ENCODE measurements around the gene PRDX2. TPM values are rescaled to one million over a fixed set of nuclear protein-coding genes. Genes with fewer than 3 reads are reported as not detected.

PRDX2 gene
- total and polyA plus RNA-seq, 10 of the 15 experiments (the other 5 are each of a cell fraction or from before 2014, with no cell fraction given): 93.0 to 812 (median 344) TPM

DNA sequence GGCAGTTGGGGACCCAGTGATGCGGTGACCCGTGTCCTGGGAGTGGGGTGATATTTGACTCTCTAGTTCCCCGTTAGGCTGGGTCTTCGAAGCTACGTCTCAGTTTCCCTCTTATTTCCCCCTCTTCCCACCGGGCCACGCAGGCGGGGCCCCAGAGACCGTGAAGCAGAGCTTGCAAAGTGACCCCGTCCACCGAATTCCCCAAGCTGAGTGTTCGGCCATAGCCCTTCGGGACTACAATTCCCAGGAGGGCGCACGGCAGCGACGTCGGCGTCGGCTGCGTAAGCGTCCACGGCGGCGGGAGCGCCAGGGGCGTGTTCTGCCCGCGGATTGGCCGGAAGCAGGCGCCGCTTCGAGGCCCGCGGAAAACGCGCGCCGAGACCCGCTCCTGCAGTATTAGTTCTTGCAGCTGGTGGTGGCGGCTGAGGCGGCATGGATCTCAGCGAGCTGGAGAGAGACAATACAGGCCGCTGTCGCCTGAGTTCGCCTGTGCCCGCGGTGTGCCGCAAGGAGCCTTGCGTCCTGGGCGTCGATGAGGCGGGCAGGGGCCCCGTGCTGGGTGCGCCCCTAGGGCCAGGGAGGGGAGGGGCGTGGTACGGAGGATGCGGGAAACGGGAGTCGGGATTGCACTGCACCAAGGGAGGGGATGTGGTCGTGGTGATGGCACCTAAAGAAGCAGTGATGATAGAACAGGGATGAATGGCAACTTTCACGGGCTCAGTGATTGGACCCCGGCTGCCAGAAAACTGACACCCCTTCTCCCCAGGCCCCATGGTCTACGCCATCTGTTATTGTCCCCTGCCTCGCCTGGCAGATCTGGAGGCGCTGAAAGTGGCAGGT is 4.9 kb upstream of the PRDX2 start, which contains the start of gene RNASEH2A:
Gene RNASEH2A (plus strand): TSS at position 343 of the 840 bp plus-strand sequence. CDS start 90 bp downstream, at position 433.
- in situ Hi-C loops (cut with MboI): no loop called here
- RAD21 ChIA-PET (ENCODE audit: unreplicated experiment): interaction anchor here (1.2 to 2.2 kb wide), 6 partner anchors 11 to 159 kb away, joined by 3 to 11 read pairs (median 5); no protein-coding TSS in a partner anchor
- Histone ChIP-seq H3K9ac (ENCODE audit: control insufficient read depth, insufficient read depth, low read length) (peak within 1 kb of the TSS; percentile 78), H3K9me3 (replicated peaks; ENCODE audit: control insufficient read depth, insufficient read depth, low read length) (no peaks in the 10 kb centered on the region), H3K4me2 (ENCODE audit: control insufficient read depth, insufficient read depth) (peak within 1 kb of the TSS; percentile 98), H3K4me1 (ENCODE audit: control insufficient read depth, insufficient read depth, low read length) (peaks cover 13% of the 10 kb centered on the region), H3K79me2 (ENCODE audit: control insufficient read depth, insufficient read depth, low read length) (peaks cover 11% of the 10 kb centered on the region), H2AFZ (ENCODE audit: control insufficient read depth, low read depth, low read length) (peak within 1 kb of the TSS; percentile 91), H4K20me1 (ENCODE audit: control insufficient read depth, insufficient read depth) (no peaks in the 10 kb centered on the region), H3K36me3 (ENCODE audit: control insufficient read depth in 2 of 2, insufficient read depth in 2 of 2, low read length in 1 of 2) (peaks cover 0 to 1% of the 10 kb centered on the region in 2 experiments; a peak in 3 of 4 replicates), H3K27ac (ENCODE audit: control insufficient read depth, insufficient read depth) (peak within 1 kb of the TSS; percentile 74), H3K4me3 (peak within 1 kb of the TSS; percentile 78), H3K27me3 (replicated peaks in 1 of 2; ENCODE audit: control insufficient read depth in 2 of 2, insufficient read depth in 2 of 2, low read length in 1 of 2) (no peaks in the 10 kb centered on the region)
- no TSS peak for BruUV-seq (replicated peaks)
- SMC1A ChIA-PET (ENCODE audit: uncharacterized antibody, unreplicated experiment): interaction anchor here (0.8 to 1.4 kb wide), 2 partner anchors 11 to 40 kb away, joined by 3 to 7 read pairs; no protein-coding TSS in a partner anchor
- intact Hi-C loops (cut with micrococcal nuclease; ENCODE audit: unreplicated experiment): no loop called here
- DNase-seq (ENCODE audit: low read depth, low spot score) (no peak), ATAC-seq (peak; percentile 94), FAIRE-seq (peak; percentile 93)
- 3% methylated on average over 63 of the region's 66 CpGs for WGBS (ENCODE audit: insufficient coverage, insufficient replicate concordance, low lambda C conversion rate, missing lambda C conversion rate)
- POLR2A ChIA-PET: interaction anchor here (0.6 to 1.0 kb wide), 5 partner anchors 10 to 29 kb away, joined by 3 to 7 read pairs (median 4); partner anchors contain the start of gene JUNB
- CTCF ChIA-PET: interaction anchor here (0.7 to 1.9 kb wide), 8 partner anchors 10 to 159 kb away, joined by 3 to 12 read pairs (median 5); no protein-coding TSS in a partner anchor
- TF ChIP-seq, protein P1, sequence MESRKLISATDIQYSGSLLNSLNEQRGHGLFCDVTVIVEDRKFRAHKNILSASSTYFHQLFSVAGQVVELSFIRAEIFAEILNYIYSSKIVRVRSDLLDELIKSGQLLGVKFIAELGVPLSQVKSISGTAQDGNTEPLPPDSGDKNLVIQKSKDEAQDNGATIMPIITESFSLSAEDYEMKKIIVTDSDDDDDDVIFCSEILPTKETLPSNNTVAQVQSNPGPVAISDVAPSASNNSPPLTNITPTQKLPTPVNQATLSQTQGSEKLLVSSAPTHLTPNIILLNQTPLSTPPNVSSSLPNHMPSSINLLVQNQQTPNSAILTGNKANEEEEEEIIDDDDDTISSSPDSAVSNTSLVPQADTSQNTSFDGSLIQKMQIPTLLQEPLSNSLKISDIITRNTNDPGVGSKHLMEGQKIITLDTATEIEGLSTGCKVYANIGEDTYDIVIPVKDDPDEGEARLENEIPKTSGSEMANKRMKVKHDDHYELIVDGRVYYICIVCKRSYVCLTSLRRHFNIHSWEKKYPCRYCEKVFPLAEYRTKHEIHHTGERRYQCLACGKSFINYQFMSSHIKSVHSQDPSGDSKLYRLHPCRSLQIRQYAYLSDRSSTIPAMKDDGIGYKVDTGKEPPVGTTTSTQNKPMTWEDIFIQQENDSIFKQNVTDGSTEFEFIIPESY (IDR thresholded peaks at IDR 0.05): no peak
- TF ChIP-seq EED (IDR thresholded peaks at IDR 0.05; ENCODE audit: low read depth) (no peak), IRF4 (IDR thresholded peaks at IDR 0.05; ENCODE audit: low read depth, low read length) (no peak), RAD51 (IDR thresholded peaks at IDR 0.05) (no peak), SMC3 (IDR thresholded peaks at IDR 0.05; ENCODE audit: borderline replicate concordance, low read length) (no peak), RELA (IDR thresholded peaks at IDR 0.05; ENCODE audit: borderline replicate concordance, partially characterized antibody) (peak; percentile 45), BCLAF1 (IDR thresholded peaks at IDR 0.05) (no peak), KDM1A (IDR thresholded peaks at IDR 0.05; ENCODE audit: borderline replicate concordance) (no peak)
- TF ChIP-seq, protein P2, sequence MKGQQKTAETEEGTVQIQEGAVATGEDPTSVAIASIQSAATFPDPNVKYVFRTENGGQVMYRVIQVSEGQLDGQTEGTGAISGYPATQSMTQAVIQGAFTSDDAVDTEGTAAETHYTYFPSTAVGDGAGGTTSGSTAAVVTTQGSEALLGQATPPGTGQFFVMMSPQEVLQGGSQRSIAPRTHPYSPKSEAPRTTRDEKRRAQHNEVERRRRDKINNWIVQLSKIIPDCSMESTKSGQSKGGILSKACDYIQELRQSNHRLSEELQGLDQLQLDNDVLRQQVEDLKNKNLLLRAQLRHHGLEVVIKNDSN (IDR thresholded peaks at IDR 0.05; ENCODE audit: borderline replicate concordance, extremely low read length, insufficient read depth, low read depth, low read length): no peak
- TF ChIP-seq, protein P3, sequence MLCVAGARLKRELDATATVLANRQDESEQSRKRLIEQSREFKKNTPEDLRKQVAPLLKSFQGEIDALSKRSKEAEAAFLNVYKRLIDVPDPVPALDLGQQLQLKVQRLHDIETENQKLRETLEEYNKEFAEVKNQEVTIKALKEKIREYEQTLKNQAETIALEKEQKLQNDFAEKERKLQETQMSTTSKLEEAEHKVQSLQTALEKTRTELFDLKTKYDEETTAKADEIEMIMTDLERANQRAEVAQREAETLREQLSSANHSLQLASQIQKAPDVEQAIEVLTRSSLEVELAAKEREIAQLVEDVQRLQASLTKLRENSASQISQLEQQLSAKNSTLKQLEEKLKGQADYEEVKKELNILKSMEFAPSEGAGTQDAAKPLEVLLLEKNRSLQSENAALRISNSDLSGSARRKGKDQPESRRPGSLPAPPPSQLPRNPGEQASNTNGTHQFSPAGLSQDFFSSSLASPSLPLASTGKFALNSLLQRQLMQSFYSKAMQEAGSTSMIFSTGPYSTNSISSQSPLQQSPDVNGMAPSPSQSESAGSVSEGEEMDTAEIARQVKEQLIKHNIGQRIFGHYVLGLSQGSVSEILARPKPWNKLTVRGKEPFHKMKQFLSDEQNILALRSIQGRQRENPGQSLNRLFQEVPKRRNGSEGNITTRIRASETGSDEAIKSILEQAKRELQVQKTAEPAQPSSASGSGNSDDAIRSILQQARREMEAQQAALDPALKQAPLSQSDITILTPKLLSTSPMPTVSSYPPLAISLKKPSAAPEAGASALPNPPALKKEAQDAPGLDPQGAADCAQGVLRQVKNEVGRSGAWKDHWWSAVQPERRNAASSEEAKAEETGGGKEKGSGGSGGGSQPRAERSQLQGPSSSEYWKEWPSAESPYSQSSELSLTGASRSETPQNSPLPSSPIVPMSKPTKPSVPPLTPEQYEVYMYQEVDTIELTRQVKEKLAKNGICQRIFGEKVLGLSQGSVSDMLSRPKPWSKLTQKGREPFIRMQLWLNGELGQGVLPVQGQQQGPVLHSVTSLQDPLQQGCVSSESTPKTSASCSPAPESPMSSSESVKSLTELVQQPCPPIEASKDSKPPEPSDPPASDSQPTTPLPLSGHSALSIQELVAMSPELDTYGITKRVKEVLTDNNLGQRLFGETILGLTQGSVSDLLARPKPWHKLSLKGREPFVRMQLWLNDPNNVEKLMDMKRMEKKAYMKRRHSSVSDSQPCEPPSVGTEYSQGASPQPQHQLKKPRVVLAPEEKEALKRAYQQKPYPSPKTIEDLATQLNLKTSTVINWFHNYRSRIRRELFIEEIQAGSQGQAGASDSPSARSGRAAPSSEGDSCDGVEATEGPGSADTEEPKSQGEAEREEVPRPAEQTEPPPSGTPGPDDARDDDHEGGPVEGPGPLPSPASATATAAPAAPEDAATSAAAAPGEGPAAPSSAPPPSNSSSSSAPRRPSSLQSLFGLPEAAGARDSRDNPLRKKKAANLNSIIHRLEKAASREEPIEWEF (IDR thresholded peaks at IDR 0.05; ENCODE audit: insufficient replicate concordance, low read depth, low read length): no peak

Data from GM12878 (cell line).